Panc1 (cell line): ENCODE results near the gene ALG13.

ENCODE experiments used
- CTCF ChIP-seq: fragments of 450-650 bp; IDR thresholded peaks from 2 replicates; pipeline ENCODE4 v1.5.1; 2017; ENCODE audit warnings: mild to moderate bottlenecking
- POLR2AphosphoS5 ChIP-seq: IDR thresholded peaks from 2 replicates; pipeline ENCODE4 v1.6.1; 2012; ENCODE audit warnings: mild to moderate bottlenecking, low read depth, low read length, moderate library complexity
- REST ChIP-seq, 2 experiments: IDR thresholded peaks; 2 replicates each; pipeline ENCODE4 v1.6.1; 2011 to 2012; ENCODE audit warnings: low read depth in 2 of 2, control low read depth in 1 of 2, low read length in 1 of 2, mild to moderate bottlenecking in 1 of 2, moderate library complexity in 1 of 2; ENCODE audit not compliant: insufficient read depth in 1 of 2
- SIN3A ChIP-seq: IDR thresholded peaks from 2 replicates; pipeline ENCODE4 v1.6.1; 2012; ENCODE audit warnings: low read depth, mild to moderate bottlenecking, low read length, moderate library complexity, borderline replicate concordance; ENCODE audit not compliant: insufficient read depth
- TCF7L2 ChIP-seq: IDR thresholded peaks from 2 replicates; pipeline ENCODE4 v1.6.1; 2011; ENCODE audit warnings: mild to moderate bottlenecking, low read depth, low read length, inconsistent platforms

DNA sequence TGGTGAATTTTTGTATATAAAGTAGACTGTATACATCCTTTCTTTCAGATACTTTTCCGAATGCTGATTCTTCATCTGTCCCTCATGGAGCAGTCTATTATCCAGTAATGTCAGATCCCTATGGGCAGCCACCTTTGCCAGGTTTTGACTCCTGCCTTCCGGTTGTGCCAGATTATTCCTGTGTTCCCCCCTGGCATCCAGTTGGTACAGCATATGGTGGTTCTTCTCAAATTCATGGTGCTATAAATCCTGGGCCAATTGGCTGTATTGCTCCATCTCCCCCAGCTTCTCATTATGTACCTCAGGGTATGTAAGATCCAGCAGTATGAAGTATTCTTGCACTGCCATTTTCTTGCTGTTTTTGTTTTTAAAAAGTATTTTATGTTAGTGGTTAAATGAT lies 78.7 kb downstream of the ALG13 start:
- TF ChIP-seq REST (IDR thresholded peaks at IDR 0.05; ENCODE audit: insufficient read depth in 1 of 2, low read depth in 2 of 2, low read length in 1 of 2) (no peak), CTCF (no peak), POLR2AphosphoS5 (no peak), SIN3A (no peak), TCF7L2 (no peak)
